Spleen (tissue), 7 donors: ENCODE data around the gene TAF1L.
"Not testable (repeated sequence)": the region's sequence is repeated elsewhere in the genome, so short reads cannot be mapped to it uniquely, and the experiment has no call there.

Source experiments
- CTCF ChIP-seq, 11 experiments: fragments of 200-600 bp in 7 of 11; fragments of 450-650 bp in 4 of 11; sonication (generic) in 4 of 11; IDR thresholded peaks in 8 of 11; conservative IDR thresholded peaks in 3 of 11; 1 replicate in 7 of 11; 2 replicates in 4 of 11; pipeline versions ENCODE4 v1.4.0 to v1.8.0; 2016 to 2021; ENCODE audit warnings: antibody characterized with exemption in 11 of 11, inconsistent platforms in 4 of 11, mild to moderate bottlenecking in 1 of 11
- POLR2A ChIP-seq, 3 donors: fragments of 450-650 bp; IDR thresholded peaks; one replicate each; pipeline ENCODE4 v1.5.1; 2017; ENCODE audit warnings: antibody characterized with exemption in 3 of 3, mild to moderate bottlenecking in 1 of 3
- POLR2AphosphoS5 ChIP-seq, 3 donors: sonication (generic); formaldehyde crosslinking; IDR thresholded peaks; one replicate each; pipeline ENCODE4 v1.5.1; 2017; ENCODE audit warnings: antibody characterized with exemption in 3 of 3
- donor health status: DM: no; HTN: no; CAD: no; lungs with moderate emphysema.
- donor health status: DM: no; HTN: no; CAD: no.
- donor health status: DM: no; HTN: no; CAD: no.

GRCh38 chr9:32599021-32599420 is 36.4 kb downstream of the TAF1L start:
- not testable (repeated sequence) for TF ChIP-seq CTCF (IDR thresholded peaks at IDR 0.05 in 8 of 11, conservative IDR thresholded peaks at IDR 0.05 in 3 of 11); POLR2AphosphoS5 (IDR thresholded peaks at IDR 0.05); POLR2A (IDR thresholded peaks at IDR 0.05)
